PC-9 (cell line): ENCODE measurements around the gene ZNF460.

ENCODE experiments used
- CTCF ChIP-seq: fragments of 200-600 bp; sonication (generic); conservative IDR thresholded peaks from 2 replicates; pipeline ENCODE4 v1.6.1; 2017; ENCODE audit warnings: mixed run types, antibody characterized with exemption, mild to moderate bottlenecking, moderate library complexity
- EZH2 ChIP-seq: fragments of 200-600 bp; sonication (generic); IDR thresholded peaks from 2 replicates; pipeline ENCODE4 v1.8.0; 2017; ENCODE audit warnings: antibody characterized with exemption, low read depth

GRCh38 chr19:57248646-57249045, 31.6 kb upstream of the ZNF460 start:
- TF ChIP-seq CTCF (no peak), EZH2 (no peak)
